Measurements from ENCODE around the gene SPRR2D.
"Not testable (repeated sequence)": the region's sequence is repeated elsewhere in the genome, so short reads cannot be mapped to it uniquely, and the experiment has no call there.

The SPRR2D gene

GRCh38 chr1:153040950-153041631, at the start of gene SPRR2D:
Gene SPRR2D, minus strand, starts transcription at chr1:153041120. Its CDS starts 774 bp downstream, at chr1:153040346.
- DNase-seq: no peak

- DNase-seq: no peak
Measured at GRCh38 chr1:153087652-153088051, 46.7 kb upstream of the SPRR2D start.

DNA sequence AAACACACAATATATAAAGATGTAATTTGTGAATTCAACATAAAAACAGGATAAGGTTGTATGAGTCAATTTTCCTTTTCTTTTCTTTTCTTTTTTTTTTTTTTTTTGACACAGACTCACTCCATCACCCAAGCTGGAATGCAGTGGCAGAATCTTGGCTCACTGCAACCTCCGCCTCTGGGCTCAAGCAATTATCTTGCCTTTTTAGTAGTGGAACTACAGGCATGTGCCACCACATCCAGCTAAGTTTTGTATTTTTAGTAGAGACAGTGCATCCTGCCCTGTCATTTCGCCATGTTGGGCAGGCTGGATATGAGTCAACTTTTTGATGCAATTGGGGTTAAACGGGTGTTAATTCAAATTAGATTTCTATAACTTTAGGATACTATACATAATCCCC, 40.8 kb upstream of the SPRR2D start:
- DNase-seq: no peak

GRCh38 chr1:153072806-153073726, 32.1 kb upstream of the SPRR2D start:
- DNase-seq: no peak

GRCh38 chr1:153071511-153071910, 30.6 kb upstream of the SPRR2D start, which contains the start of gene SPRR2B:
Gene SPRR2B, minus strand, starts transcription at chr1:153071611. Its CDS starts 772 bp downstream, at chr1:153070839.
- no peak for DNase-seq

DNA sequence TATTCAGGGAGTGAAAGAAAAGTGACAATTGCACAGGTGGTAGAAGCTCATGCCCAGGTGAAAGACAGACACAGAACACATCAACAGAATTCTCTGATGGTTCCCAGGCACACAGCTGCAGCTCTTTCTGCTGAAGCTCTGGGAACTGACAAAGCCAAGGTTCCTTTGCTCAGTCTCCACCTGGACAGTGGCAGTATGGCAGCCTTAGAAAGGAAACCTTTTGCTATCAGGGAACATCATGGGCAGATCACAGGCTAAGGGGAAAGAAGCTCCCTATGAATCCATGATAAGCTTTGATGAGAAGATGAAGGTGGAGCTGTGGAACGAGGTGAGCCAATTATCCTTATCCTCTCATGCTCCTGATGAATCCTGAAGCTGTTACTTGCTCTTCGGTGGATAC, 29.3 kb upstream of the SPRR2D start:
- DNase-seq: no peak

DNA sequence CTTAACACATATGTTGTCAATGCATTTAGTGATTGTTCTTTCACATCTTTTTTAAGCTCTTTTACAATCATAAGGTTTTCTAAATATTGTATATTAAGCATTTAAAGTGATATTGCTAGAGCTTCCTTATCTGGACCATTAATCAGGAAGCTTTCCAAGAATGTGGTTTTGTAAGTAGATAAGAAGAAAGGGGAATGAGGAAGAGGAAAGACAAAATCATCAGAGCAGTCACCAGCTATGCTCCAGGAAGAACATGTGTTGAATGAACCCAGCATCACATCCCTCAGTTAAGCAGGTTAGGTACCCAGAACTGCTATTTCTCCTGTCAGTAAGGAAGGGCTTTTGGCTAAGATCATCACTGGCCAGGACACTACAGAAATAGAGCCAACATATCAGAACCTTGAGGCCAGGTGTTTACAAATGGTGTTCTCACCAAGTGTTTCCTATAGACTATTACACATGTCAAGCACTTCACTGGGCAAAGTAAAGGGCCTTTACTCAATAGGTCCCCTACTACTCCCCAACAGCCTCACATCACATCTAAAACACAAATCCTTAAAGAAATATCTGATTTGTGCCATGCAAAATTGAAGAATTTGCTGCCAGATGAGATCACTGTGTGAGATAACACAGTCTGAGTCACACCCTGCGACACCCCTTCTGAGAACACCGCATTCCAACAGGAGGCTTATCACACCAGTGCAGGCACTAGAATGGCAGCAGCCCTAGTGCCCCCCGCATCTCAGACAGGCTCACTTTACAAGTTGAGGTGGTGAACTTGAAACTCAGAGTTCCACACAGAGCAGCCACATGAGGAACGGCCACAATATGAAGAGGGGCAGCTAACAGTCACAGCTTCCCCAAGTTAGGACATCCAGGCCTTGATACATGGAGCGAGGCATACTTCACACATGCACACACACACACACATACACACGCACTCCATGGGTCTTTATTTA, 18.2 kb upstream of the SPRR2D start:
- DNase-seq: no peak

DNA sequence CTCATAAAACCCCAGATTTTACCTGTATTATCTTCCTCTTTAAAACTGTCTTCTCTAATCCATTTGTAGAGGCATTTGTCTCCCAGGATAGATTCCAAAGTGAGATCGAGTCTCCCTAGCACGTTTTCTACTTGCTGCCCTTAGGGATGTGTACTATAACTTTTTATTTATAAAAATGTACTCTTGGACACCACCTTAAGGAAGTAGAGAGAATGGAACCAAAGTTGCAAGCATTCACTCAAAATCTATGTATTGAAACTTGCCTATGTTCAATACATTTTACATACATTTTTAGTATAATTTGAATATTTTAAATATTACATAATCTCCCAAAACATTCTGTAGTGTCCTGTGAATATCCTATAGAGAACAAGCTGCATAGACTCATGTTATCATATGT, 17.2 kb upstream of the SPRR2D start:
- DNase-seq: no peak

DNA sequence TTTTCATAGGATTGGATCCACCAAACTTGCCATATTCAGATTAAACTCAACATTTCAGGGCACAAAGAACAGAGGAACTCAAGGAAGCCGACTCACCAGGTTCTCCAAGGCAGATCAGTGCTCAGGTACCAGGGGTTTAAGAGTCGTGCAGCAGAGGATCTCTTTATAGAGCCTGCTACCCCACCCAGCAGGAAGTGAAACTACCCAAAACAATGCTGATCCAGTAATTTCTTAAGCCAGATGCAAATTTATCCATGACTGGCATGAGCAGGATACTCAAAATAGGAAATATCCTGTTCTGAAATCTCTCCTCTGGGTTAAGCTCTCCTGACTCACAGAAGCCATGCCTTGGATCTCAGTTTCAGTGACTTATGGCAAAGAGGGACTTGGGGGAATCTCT, 16.5 kb upstream of the SPRR2D start, which contains the start of gene SPRR2A:
Gene SPRR2A, minus strand, starts transcription at position 138 of the 400 bp plus-strand sequence. CDS start 777 bp downstream, outside the sequence.
- no peak for DNase-seq

GRCh38 chr1:153056111-153056510, 15.2 kb upstream of the SPRR2D start:
- not testable (repeated sequence) for DNase-seq

GRCh38 chr1:153049211-153049610, 8.3 kb upstream of the SPRR2D start:
- no peak for DNase-seq

- no peak for DNase-seq
Measured at GRCh38 chr1:153035211-153035610, 5.7 kb downstream of the SPRR2D start.

DNA sequence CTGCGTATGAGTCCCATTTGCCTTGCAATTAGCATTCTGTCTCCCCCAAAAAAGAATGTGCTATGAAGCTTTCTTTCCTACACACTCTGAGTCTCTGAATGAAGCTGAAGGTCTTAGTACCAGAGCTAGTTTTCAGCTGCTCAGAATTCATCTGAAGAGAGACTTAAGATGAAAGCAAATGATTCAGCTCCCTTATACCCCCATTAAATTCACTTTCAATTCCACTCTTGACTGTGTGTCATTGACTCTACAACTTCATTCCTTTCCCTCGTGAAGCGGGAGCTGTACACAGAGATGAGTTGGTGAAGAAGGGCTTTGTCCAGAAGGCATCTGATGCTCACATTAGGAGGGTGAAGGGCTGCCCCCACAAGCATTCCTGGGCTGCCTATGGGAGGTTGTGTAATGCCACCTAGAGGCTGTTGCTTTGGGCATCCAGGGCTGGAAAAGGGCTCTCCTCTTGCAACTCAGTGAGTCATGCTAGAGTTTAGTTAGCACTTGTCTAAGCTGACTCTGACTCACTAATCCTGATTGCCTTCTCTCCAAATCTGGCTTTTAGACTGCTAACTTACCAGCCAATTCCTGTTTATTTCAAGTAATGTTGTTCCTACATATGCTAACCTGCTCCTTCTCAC, 8.1 kb downstream of the SPRR2D start:
- DNase-seq: peak; percentile 71

GRCh38 chr1:153032073-153032472, 8.8 kb downstream of the SPRR2D start:
- no peak for DNase-seq

- DNase-seq: no peak
Measured at GRCh38 chr1:153030895-153031294, 10.0 kb downstream of the SPRR2D start, which contains the start of gene SPRR1B. Gene SPRR1B, plus strand, starts transcription at chr1:153031203. Its CDS starts 1,143 bp downstream, at chr1:153032346.

DNA sequence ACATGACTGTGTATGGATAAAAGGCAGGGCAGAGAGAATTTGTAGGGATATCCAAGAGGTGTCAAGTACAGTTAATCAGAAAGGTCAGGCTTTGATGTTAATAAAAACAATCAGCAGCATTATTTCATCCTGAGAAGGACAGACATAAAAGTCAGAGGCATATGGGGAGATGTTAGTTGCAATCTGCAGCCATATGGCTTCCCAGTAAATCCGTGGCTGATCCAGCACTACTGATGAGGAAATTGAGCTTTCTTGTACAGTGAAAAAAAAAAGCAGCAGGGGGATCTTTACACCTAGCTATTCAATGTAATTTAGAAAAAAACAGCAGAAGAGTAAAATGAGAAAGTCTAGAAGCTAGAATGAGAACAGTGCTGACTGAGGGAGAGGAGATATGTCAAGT, 12.2 kb downstream of the SPRR2D start:
- no peak for DNase-seq

DNA sequence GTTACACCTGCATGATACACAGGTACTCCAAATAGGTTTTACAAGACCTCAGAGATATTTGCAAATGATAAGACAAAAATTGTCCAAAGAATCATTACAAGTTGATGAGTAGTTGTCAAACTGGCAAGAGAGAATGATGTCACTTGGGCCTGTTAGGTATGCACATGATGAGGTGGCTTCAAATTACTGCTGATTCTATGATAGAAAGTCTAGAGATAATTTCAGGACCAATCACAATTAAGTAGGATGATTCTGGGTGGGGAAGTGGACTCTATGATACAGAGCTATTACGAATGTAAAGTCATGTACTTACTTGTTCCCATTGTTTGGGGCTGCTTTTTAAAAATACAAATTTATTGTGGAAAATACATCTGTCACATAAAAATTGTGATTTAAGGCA, 15.1 kb downstream of the SPRR2D start:
- DNase-seq: no peak

GRCh38 chr1:153024413-153024812, 16.5 kb downstream of the SPRR2D start:
- no peak for DNase-seq

DNA sequence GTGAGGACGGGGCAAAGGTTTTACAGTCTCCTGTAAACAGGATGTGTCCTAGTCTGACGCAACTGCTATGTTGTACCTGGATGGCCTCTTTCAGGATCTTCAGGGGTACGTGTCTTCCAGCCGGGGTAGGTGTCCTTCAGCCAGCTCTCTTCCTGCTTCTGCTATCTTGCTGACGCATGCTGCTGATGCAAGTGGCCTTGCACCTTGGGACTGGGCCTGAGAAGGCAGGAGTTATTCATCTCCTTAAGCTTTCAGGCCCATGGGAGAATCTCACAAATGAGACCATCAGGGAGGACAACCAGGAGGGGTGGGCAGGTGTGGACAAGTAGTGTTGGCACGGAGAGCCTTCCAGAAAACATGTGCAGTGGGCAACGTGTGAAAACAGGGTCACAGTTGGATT, 17.8 kb downstream of the SPRR2D start:
- no peak for DNase-seq

- not testable (repeated sequence) for DNase-seq
Measured at GRCh38 chr1:153022340-153022739, 18.6 kb downstream of the SPRR2D start.

DNA sequence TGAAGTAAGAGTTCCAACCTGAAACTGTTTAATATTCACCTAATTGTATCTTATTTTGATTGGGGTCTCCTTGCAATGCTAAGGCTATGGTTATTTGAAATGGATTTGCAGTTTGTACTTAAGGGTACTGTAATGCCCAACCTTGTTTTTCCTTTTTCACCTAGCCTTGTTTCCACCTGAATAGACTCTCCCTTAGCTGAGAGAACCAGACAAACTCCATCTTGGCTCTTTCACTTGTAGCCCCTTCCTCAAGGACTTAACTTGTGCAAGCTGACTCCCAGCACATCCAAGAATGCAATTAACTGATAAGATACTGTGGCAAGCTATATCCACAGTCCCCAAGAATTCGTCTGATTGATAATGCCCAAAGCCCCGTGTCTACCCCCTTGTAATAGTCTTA, 19.1 kb downstream of the SPRR2D start:
- not testable (repeated sequence) for DNase-seq

DNA sequence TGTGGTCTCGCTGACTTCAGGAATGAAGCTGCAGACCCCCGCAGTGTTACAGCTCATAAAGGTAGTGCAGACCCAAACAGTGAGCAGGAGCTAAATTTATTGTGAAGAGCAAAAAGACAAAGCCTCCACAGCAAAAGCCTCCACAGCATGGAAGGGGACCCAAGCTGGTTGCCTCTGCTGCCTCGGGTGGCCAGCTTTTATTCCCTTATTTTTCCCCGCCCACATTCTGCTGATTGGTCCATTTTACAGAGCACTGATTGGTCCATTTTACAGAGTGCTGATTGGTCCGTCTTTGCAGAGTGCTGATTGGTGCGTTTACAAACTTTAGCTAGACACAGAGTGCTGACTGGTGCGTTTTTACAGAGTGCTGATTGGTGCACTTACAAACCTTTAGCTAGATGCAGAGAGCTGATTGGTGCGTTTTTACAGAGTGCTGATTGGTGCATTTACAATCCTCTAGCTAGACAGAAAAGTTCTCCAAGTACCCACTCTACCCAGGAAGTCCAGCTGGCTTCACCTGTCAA, 29.6 kb downstream of the SPRR2D start:
- not testable (repeated sequence) for DNase-seq

Data from islet precursor cell (in vitro differentiated cells).